ENCODE results near the gene SGCD. TPM values are rescaled to one million over a fixed set of nuclear protein-coding genes. Genes with fewer than 3 reads are reported as not detected.
A peak's percentile ranks its signal among the peaks of the same experiment; 100 is the strongest.

The SGCD gene
- total and polyA plus RNA-seq, 2 of the 4 experiments (the other 2 are of a cell fraction) = 5.8 to 10.6 TPM

GRCh38 chr5:156394642-156395305 lies 67.8 kb downstream of the SGCD start:
- Histone ChIP-seq H3K56ac (ENCODE audit: extremely low read depth, insufficient read depth, low read length) (no peak overlapping the region), H4K5ac (ENCODE audit: low read depth, low read length) (peak overlapping the region; percentile 3; the same call in 1 of the 2 replicates), H2AK9ac (replicated peaks; ENCODE audit: low read depth, low read length, poor library complexity) (no peak overlapping the region), H3K4me1 (ENCODE audit: control insufficient read depth, insufficient read depth, low read length) (peaks cover 13% of the 10 kb centered on the region), H4K8ac (ENCODE audit: low read depth in 2 of 2, low read length in 2 of 2) (0 out of 4 replicates have a peak overlapping the region, but pooled peaks of 1 of the 2 experiments have one; percentile 23), H3K4ac (ENCODE audit: low read depth, low read length) (peak overlapping the region; percentile 22; the same call in 1 of the 2 replicates), H3K9me3 (ENCODE audit: control insufficient read depth, insufficient read depth, low read length) (peaks cover 3% of the 10 kb centered on the region; the same call in 1 of the 2 replicates), H3K4me2 (ENCODE audit: low read depth, low read length) (peak overlapping the region; percentile 22; the same call in 1 of the 2 replicates), H4K20me1 (ENCODE audit: insufficient read depth, low read length) (no peaks in the 10 kb centered on the region), H3K23ac (ENCODE audit: low read depth, low read length) (no peak overlapping the region), H3K18ac (ENCODE audit: low read depth, low read length) (peak overlapping the region; percentile 21), H3K36me3 (ENCODE audit: control insufficient read depth, insufficient read depth, low read length) (peaks cover 3% of the 10 kb centered on the region; the same call in 1 of the 2 replicates), H4K91ac (ENCODE audit: insufficient read depth, low read depth, low read length) (no peak overlapping the region; the same call in 1 of the 2 replicates), H2BK5ac (ENCODE audit: low read depth, low read length, poor library complexity, severe bottlenecking) (no peak overlapping the region), H2BK120ac (ENCODE audit: low read depth, low read length) (peak overlapping the region; percentile 27; the same call in 1 of the 2 replicates), H2BK15ac (ENCODE audit: low read depth, low read length) (0 out of 3 replicates have a peak overlapping the region, but pooled peaks have one; percentile 14), H2AFZ (replicated peaks; ENCODE audit: low read length, poor library complexity) (no peak overlapping the region), H3K9me1 (ENCODE audit: insufficient read depth, low read length) (peaks cover 7% of the 10 kb centered on the region; the same call in 1 of the 2 replicates), H3K27ac (ENCODE audit: insufficient read depth, low read length) (no peak overlapping the region), H3K9ac (ENCODE audit: low read depth, low read length) (no peak overlapping the region), H2AK5ac (ENCODE audit: low read depth, low read length) (no peak overlapping the region), H3K27me3 (ENCODE audit: control insufficient read depth, insufficient read depth, low read length) (no peaks in the 10 kb centered on the region), H2BK20ac (ENCODE audit: low read depth, low read length) (peak overlapping the region; percentile 30; the same call in 1 of the 2 replicates), H3K79me1 (ENCODE audit: low read depth in 1 of 2, low read length in 2 of 2) (peaks cover 5 to 7% of the 10 kb centered on the region in 2 experiments; a peak in 2 of 4 replicates), H3K4me3 (ENCODE audit: insufficient read depth, low read depth, low read length) (no peak overlapping the region), H3K14ac (replicated peaks; ENCODE audit: low read depth, low read length) (peak overlapping the region; percentile 46; the same call in 1 of the 2 replicates)
- in situ Hi-C loops (cut with MboI; ENCODE audit: low sequenced_read_pairs) = no loop called here
- dilution Hi-C loops (cut with HindIII; ENCODE audit: low sequenced_read_pairs, unreplicated experiment) = no loop called here
- peak; percentile 33 for DNase-seq
- intact Hi-C loops (cut with micrococcal nuclease) = no loop called here
- ATAC-seq (ENCODE audit: low read depth) = no peak
- CTCF ChIA-PET = interaction anchor here (1.4 kb wide), 1 partner anchor 46 kb away, joined by 3 read pairs; no protein-coding TSS in a partner anchor
- no TSS peak for BruUV-seq (replicated peaks)
- WGBS, 2 experiments (ENCODE audit: extremely low coverage in 2 of 2, insufficient read length in 1 of 2) = 83% methylated on average over 1 of the region's 6 CpGs; no CpG with 5 or more reads in 1 of the 2 experiments
- TF ChIP-seq POLR2A (IDR thresholded peaks at IDR 0.05; ENCODE audit: low read depth, low read length) (no peak), CTCF (conservative IDR thresholded peaks at IDR 0.05; ENCODE audit: low read depth, low read length) (no peak), CEBPB (IDR thresholded peaks at IDR 0.05; ENCODE audit: low read depth, low read length) (no peak), FOS (IDR thresholded peaks at IDR 0.05; ENCODE audit: low read depth, low read length) (no peak), RFX5 (IDR thresholded peaks at IDR 0.05; ENCODE audit: low read depth, low read length) (no peak), USF2 (IDR thresholded peaks at IDR 0.05; ENCODE audit: low read depth, low read length) (no peak), BHLHE40 (IDR thresholded peaks at IDR 0.05; ENCODE audit: low read depth, low read length) (no peak), RCOR1 (IDR thresholded peaks at IDR 0.05; ENCODE audit: insufficient replicate concordance, low read length) (no peak), MXI1 (IDR thresholded peaks at IDR 0.05; ENCODE audit: borderline replicate concordance, low read depth, low read length) (no peak)
- POLR2A ChIA-PET (ENCODE audit: unreplicated experiment) = no interaction called here

All from IMR-90 (cell line).